ENCODE results near the gene JAML.

DNA sequence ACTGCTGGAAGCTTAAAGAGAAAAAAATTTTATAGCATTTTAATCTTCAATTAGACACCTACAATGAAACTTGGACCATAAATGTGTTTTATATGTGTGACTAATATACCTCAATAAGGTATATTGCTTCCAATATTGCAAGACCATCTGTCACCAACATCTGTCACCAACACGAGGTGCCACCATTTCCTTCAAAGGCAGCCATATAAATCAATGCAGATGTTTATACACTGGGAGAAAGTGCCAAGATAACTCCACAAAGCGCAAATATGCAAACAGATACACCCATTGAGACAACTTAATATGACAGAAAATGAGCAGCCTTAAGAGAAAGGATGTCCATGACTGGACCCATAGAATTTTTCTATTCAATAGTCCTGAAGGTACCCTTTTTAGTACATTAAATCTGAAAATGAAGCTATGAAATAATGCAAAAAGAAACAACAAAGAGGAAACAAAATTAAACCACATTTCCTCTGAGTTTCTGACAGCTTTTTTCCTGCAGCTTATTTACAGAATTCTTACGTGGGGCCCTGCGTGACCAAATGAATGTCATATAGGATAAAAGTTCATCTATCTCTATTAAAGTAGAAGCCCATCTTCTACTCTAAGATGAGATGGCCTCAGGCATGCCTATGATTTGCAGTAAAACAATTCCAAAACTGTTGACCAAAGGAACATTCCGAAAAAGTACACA lies 14.8 kb upstream of the JAML start:
- TF ChIP-seq ZNF274 (IDR thresholded peaks at IDR 0.05; ENCODE audit: low read depth, low read length) (no peak), SUZ12 (IDR thresholded peaks at IDR 0.05; ENCODE audit: extremely low read depth, insufficient read depth, insufficient read length) (no peak)
